GM19328 (cell line): ENCODE data around the gene CDY2B.
"Not testable (repeated sequence)": the region's sequence is repeated elsewhere in the genome, so short reads cannot be mapped to it uniquely, and the experiment has no call there.

Experiments
- ATAC-seq: cut with Tn5 transposase; IDR thresholded peaks from one replicate; pipeline ENCODE4 v1.9.1; 2021; ENCODE audit warnings: mild to moderate bottlenecking, moderate library complexity; ENCODE audit not compliant: unreplicated experiment

CDY2B gene, protein sequence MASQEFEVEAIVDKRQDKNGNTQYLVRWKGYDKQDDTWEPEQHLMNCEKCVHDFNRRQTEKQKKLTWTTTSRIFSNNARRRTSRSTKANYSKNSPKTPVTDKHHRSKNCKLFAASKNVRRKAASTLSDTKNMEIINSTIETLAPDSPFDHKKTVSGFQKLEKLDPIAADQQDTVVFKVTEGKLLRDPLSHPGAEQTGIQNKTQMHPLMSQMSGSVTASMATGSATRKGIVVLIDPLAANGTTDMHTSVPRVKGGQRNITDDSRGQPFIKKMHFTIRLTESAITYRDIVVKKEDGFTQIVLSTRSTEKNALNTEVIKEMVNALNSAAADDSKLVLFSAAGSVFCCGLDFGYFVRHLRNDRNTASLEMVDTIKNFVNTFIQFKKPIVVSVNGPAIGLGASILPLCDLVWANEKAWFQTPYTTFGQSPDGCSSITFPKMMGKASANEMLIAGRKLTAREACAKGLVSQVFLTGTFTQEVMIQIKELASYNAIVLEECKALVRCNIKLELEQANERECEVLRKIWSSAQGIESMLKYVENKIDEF

DNA sequence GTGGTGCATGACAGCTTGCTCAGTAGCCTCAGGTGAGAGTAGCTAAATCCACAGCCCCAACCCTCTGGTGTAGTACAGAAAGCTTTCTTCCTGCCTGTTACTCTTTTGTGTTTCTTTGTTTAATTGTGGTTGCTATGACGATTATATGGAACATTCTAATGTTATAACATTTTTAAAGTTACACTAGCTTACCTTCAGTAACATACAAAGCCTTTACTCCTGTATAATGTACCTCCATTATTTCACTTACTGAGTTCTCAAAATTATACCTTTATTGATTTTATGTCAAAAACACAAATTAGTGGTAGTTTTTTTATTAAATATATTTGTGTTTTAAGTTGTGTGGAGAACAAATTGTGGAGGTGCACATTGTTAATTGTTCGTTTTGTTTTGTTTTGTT, at the start of gene CDY2B:
CDY2B (minus strand) TSS at position 101 of the 400 bp plus-strand sequence. CDS start 328 bp downstream, outside the sequence.
- ATAC-seq = not testable (repeated sequence)

DNA sequence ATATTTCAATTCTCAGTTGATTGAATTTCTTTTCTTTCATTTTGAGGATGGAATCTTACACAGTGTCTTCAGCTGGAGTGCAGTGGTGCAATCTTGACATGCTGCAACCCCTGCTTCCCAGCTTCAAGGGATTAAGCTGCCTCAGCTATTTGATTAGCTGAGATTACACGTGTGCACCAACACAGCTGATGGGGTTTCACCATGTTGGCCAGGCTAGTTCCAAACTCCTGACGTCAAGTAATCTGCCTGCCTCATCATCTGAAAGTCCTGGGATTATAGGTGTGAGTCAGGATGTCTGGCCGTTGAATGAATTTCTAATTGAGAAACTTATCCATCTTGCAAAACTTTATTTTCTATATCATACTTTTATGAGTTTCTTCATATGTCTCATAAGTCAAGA, 28.0 kb upstream of the CDY2B start:
- ATAC-seq = not testable (repeated sequence)

DNA sequence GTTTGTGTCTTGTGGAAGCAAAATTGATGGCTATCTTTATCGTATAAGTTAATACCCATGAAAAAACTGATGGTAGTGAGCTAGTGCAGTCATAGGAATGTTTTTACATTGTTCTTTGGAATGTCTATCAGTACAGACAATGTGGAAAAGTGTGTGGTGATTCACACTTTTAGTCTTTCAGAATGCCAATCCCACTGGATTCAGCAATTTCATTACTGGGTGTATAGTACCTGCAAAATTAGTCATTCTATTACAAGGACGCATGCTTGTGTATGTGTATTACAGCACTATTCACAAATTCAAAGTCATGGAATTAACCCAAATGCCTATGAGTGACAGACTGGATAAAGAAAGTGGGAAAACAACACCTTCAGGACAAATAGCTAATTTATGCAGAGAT, 27.3 kb upstream of the CDY2B start:
- not testable (repeated sequence) for ATAC-seq

DNA sequence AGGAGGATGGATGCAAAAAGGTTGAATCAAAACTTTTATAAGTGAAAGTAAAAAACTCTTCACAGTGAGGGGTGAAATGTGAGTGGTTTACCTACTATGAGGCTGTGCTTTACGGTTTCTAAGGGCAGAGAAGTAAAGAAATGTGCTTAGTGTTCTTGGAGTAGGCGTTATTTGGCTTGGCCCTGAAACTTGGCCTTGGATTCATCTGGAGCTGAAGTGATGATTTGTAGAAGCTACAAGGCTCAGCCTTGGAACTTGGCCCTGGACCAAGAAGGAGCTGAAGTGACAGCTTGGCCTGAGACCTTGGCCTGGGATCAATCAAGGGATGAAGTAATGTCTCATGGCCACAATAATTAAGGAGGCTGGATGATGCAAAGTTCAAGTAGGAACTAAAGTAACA, 1.7 kb upstream of the CDY2B start:
- not testable (repeated sequence) for ATAC-seq

DNA sequence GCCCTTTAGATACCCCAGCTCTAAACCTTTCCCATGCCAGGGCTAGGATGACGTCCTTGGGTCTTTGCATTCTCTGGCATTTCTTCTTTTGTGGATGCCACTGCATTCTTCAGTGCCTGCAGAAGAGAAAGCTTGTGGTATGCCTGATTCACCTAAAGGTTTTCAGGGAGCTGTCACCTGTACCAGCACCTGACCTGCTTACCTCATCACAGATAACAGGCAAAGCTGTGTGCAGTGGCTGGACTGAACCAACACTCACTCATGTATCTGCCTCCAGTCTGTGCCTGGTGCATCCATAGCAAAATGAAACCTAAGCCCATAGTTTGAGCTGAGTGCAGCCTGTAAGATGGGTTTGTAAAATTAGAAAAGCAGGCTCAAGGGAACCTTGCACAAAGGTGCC, 3.3 kb downstream of the CDY2B start:
- ATAC-seq = not testable (repeated sequence)

DNA sequence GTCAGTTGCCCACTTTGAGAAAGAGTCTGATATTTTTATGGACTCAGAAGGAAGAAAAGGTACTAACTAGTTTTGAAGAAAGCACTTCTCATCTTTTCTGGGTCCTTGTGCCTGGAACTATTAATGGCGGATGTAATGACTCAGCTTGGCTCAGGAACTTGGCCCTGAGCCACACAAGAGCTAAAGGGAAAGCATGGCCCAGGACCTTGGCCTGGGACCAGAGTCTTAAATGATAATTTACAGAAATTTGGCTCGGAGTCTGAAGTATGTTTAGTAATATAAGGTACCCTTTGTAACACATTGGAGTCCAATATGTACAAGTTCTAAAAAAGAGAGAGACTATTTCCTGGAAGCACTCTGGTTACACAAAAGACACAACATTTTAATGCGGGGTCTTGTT, 4.6 kb downstream of the CDY2B start:
- not testable (repeated sequence) for ATAC-seq

DNA sequence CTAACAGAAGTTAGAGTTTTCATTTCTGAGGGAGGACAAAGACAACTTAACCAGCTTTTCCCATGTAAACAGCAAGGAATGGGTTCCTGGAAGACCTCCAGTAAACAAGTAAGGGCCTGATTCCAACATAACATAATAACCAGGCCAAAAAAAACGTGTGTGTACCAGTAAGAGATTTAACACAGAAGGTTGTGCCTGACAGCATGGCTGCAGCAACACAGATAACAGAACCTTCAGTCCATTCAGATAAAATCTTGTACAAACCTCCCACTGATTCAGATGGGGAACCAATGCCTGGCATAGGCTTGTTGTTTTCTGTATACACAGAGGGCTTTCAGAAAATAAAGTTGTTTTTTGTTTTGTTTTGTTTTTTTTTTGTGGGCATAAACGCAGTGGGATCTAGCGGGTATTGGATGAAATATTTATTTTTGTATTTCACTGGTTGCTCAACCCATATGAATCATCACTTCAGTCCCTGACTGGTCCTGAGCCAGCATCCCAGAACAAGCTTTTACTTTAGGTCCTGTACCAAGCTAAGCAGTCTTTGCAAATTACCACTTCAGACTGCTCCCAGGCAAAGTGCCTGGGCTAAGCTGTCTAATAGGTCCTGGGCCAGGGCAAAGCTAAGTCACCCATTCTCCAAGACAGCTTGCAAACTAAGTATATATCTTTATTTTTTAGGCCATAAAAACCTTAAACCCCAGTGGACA, 8.7 kb downstream of the CDY2B start:
- ATAC-seq = not testable (repeated sequence)

DNA sequence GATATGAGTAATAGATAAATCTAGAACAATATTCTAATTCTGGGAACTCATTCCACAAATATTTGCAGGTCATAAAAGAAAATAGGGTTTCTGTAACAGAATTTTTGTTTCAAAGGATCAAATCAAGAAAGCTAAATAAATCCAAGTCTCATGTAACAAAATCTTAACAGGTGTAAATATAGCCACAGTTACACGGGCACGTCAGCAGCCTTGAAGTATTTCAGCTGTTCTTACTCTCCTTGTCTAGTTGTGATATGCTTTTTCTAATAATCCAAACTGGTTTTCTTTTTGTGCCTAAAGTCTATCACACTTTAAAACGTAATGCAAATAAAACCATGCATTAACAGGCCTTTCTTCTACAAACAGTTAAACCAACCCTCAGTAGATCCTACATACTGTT, 9.3 kb downstream of the CDY2B start:
- ATAC-seq = not testable (repeated sequence)

DNA sequence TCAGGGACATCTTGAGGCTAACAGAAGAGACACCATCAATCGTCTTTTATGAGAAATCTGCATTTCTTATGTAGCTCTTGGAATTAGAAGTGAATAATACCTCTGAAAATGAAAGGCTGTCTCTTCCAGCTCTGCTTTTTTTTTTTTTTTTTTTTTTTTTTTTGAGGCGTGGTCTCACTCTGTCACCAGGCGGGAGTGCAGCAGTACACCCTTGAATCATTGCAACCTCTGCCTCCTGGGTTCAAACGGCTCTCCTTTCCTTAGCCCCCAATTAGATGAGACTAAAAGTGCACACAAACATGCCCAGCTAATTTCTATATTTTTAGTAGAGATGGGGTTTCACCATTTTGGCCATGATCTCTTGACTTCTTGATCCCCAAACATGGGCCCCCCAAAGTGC, 12.2 kb downstream of the CDY2B start:
- not testable (repeated sequence) for ATAC-seq

DNA sequence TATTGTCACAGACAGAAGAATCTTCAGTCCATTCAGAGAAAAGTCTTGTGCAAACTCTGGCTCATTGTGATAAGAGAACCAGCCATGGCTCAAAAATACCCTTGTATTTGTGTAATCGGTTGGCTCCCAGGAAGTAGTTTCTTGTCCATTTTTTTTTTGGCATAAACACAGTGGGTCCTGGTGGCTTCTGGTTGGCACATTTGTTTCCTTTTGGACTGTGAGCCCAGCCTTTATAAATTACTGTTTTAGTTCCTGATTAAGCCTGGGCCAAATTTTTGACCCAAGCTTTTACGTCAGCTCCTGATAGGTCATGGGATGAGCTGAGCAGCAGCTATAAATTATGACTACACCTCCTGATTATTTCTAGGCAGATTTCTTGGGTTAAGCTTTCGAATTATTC, 19.4 kb downstream of the CDY2B start:
- ATAC-seq = not testable (repeated sequence)

DNA sequence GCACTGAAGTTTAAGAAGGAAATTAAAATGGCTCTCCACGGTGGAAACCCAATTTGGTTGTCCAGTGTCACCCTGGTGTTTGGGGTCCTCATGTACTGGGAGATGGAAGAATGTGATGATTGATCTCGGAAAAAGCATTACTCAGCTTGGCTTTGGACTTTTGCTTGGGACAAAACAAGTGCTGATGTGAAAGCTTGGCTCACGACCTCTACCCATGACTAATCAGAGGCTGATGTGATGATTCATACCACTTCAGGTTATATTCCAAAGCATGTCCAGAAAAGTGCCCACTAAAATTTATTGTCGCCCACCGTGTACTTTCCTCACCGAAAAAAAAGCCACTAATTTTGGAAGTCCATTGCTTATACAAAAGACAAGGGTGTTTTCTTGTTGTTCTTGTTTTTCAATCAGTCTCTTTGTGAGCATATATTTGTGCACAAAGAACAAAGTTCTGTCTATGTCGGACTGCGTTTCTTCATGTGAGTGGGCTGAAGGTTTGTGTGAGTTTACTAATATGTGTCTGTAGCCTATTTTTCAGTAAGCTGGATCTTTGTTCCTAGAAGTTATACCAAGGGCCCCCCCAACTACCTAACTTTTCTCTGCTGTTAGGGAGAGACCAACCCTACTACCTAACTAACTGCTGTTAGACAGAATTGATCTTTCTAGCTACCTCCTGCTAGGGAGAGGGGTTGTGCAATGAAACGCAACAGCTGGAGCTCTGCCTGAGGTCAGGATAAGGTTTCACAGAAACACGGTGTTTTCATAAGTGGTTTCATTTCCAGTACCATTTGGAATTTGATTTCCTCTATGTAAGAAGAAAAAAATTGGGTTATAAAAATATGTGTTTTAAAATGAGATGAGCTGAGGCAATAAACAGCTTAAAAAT, 22.8 kb downstream of the CDY2B start:
- not testable (repeated sequence) for ATAC-seq

DNA sequence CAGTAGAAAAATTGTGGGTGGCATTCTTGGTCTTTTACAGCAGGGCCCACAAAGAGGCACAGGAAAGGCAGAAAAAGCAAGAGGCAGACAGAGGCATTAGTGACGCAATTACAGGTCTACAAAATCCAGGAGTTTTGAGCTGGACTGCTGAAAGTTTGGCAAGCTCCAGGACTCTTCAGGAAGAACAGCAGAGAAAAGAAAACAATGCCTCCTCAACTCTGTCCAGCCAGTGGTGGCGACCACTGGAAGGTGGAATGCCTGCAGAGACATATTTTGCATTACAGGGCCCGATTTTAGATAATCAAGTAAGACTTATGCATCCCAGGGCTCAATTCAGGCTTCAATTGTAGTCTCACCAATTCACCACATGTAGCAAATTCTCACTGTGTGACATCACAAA, 23.5 kb downstream of the CDY2B start:
- not testable (repeated sequence) for ATAC-seq

DNA sequence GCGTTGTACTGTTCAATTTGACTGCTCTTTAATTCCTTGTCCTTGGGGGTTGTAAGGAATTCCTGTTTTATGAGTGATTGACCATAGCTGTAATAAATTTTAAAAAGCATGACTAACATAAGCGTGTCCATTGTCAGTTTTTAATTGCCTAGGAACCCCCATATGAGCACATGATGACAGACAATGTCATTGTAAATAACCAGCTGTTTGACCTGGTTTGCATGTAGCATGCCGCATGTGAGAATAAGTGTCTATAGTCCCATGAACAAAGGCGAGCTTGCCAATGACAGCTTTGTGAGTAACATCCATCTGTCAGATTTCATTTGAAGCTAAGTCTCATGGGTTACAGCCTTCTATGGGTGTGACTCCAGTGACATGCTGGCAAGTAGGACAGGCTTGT, 30.9 kb downstream of the CDY2B start:
- not testable (repeated sequence) for ATAC-seq

DNA sequence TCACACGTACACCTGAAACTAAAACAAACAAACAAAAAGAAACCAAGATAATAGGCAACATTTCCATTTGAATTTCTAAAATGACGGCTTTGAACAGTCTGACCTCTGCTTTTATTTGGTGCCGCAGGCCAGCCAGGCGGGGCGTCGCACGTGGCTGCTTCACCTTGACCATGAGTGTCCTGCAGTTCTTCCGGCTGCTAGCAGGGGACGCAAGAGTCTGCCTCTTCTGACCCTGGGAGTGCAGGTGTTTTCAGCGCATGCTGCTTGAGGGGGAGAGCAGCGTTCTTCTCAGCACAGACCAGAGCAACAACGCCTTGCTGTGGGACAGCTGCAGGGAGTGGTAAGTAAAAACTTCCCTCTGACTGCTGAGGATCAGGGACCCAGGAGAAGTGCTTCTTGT, 47.9 kb downstream of the CDY2B start:
- not testable (repeated sequence) for ATAC-seq
